ENCODE results near the gene WDR64. TPM values are rescaled to one million over a fixed set of nuclear protein-coding genes. Genes with fewer than 3 reads are reported as not detected.

The WDR64 gene
- total and polyA plus RNA-seq, 2 of the 13 experiments (the other 11 are each of a cell fraction or from before 2014, with no cell fraction given) = not detected

DNA sequence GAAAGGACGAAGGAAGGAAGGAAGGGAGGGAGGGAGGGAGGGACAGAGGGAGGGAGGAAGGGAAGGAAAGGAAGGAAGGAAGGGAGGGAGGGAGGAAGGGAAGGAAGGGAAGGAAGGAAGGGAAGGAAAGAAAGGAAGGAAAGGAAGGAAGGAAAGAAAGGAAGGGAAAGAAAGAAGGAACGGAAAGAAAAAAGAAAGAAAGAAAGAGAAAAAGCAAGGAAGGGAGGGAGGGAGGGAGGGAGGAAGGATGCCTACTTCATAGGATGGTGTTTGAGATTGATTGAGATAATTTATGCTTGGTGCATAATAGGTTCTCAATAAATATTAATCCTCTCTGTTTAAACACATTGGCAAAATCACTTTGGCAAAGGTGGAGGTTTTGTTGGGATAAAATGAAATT is 61.2 kb downstream of the WDR64 start:
- Histone ChIP-seq H3K4me1 (ENCODE audit: insufficient read depth, low read length) (no peaks in the 10 kb centered on the region), H3K9ac (ENCODE audit: insufficient read depth, low read depth, low read length) (no peak overlapping the region), H3K9me3 (ENCODE audit: low read length) (no peaks in the 10 kb centered on the region), H3K4me3 (replicated peaks in 1 of 3; ENCODE audit: insufficient read depth in 1 of 3, low read depth in 2 of 3, low read length in 3 of 3) (no peak overlapping the region), H3K27me3 (ENCODE audit: control insufficient read depth in 1 of 2, insufficient read depth in 2 of 2, low read length in 2 of 2) (no peaks in the 10 kb centered on the region; a peak in 1 of 5 replicates), H3K27ac (ENCODE audit: extremely low read length, insufficient read depth, low read length) (no peak overlapping the region), H2AFZ (ENCODE audit: low read length) (no peak overlapping the region), H3K79me2 (ENCODE audit: insufficient read depth, low read length) (no peaks in the 10 kb centered on the region), H3K36me3 (replicated peaks in 1 of 2; ENCODE audit: control insufficient read depth in 1 of 2, insufficient read depth in 2 of 2, low read length in 2 of 2) (no peaks in the 10 kb centered on the region), H3K4me2 (ENCODE audit: low read depth, low read length) (no peak overlapping the region), H4K20me1 (ENCODE audit: insufficient read depth, low read length) (no peaks in the 10 kb centered on the region)
- no peak for ATAC-seq
- in situ Hi-C loops (cut with HindIII; ENCODE audit: extremely low pct_ligation_motif_present, low pct_unique_long_range_greater_than_20kb) (no loop called here), intact Hi-C loops (cut with micrococcal nuclease; ENCODE audit: unreplicated experiment) (no loop called here)
- BruUV-seq (replicated peaks) = no TSS peak
- ChIA-PET POLR2A (no interaction called here), CTCF (ENCODE audit: low intra/inter-chr PET ratio, low total read pairs) (no interaction called here)
- WGBS (ENCODE audit: low lambda C conversion rate) = 1% methylated on average over 2 of the region's 2 CpGs
- TF ChIP-seq STAG1 (CRISPR knock-in tag; IDR thresholded peaks at IDR 0.05) = no peak
- DNase-seq (ENCODE audit: low spot score) = no peak
- no peak for FAIRE-seq

DNA sequence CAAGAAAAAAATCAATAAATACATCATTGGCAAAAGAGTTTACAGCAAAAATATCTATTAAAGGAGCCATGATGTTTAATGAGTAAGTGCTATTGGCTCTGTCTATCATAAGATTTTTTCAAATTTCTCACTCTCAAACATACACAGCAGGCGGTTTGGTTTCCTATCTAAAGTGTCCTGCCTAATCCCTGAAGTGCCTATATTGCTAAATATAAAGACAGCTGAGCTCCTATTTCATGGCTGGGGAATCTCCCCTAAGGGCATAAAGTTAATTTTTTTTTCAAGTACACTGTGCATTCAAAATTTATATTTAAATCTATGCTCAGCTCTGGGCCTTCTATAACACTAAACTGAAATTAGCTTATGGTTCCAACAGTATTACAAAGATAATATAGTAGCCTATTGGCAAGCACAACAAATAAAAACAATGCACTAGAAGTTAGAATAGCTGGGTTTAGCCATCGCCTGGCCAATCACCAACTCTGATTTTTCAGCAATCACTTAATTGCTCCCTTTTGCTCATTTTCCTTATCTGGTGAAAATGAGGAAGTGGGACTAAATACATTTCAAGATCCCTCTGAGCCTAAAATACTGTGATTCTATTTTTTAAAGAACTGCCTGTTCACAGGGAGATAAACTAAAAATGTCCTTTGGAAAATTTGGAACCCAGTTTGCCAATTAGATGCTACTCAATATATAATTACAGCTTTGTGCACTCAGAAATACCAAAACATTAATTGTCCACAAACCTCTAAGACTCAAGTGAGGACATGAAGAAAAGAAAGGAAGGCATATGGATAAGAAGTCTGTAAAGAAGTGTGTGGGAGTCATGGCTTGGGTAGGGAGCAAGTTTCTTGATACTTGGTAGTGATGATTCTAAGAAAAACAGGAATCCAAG is 62.5 kb downstream of the WDR64 start:
- in situ Hi-C loops (cut with HindIII; ENCODE audit: extremely low pct_ligation_motif_present, low pct_unique_long_range_greater_than_20kb) = no loop called here
- no peaks in the 10 kb centered on the region for H3K36me3 ChIP-seq (replicated peaks in 1 of 2; ENCODE audit: control insufficient read depth in 1 of 2, insufficient read depth in 2 of 2, low read length in 2 of 2)
- POLR2A ChIA-PET = no interaction called here
- no peak overlapping the region for H2AFZ ChIP-seq (ENCODE audit: low read length)
- CTCF ChIA-PET (ENCODE audit: low intra/inter-chr PET ratio, low total read pairs) = no interaction called here
- H3K4me1 ChIP-seq (ENCODE audit: insufficient read depth, low read length) = no peaks in the 10 kb centered on the region
- FAIRE-seq = no peak
- intact Hi-C loops (cut with micrococcal nuclease; ENCODE audit: unreplicated experiment) = no loop called here
- no peaks in the 10 kb centered on the region; a peak in 1 of 5 replicates for H3K27me3 ChIP-seq (ENCODE audit: control insufficient read depth in 1 of 2, insufficient read depth in 2 of 2, low read length in 2 of 2)
- H4K20me1 ChIP-seq (ENCODE audit: insufficient read depth, low read length) = no peaks in the 10 kb centered on the region
- no peaks in the 10 kb centered on the region for H3K9me3 ChIP-seq (ENCODE audit: low read length)
- H3K79me2 ChIP-seq (ENCODE audit: insufficient read depth, low read length) = no peaks in the 10 kb centered on the region
- no peak overlapping the region for H3K27ac ChIP-seq (ENCODE audit: extremely low read length, insufficient read depth, low read length)
- H3K4me2 ChIP-seq (ENCODE audit: low read depth, low read length) = no peak overlapping the region
- no peak for ATAC-seq
- H3K9ac ChIP-seq (ENCODE audit: insufficient read depth, low read depth, low read length) = no peak overlapping the region
- BruUV-seq (replicated peaks) = no TSS peak
- 8% methylated on average over 2 of the region's 2 CpGs for WGBS (ENCODE audit: low lambda C conversion rate)
- H3K4me3 ChIP-seq (replicated peaks in 1 of 3; ENCODE audit: insufficient read depth in 1 of 3, low read depth in 2 of 3, low read length in 3 of 3) = no peak overlapping the region
- no peak for DNase-seq (ENCODE audit: low spot score)
- no peak for TF ChIP-seq ESRRA (CRISPR knock-in tag; IDR thresholded peaks at IDR 0.05; ENCODE audit: low read depth)
- TF ChIP-seq, protein P1, sequence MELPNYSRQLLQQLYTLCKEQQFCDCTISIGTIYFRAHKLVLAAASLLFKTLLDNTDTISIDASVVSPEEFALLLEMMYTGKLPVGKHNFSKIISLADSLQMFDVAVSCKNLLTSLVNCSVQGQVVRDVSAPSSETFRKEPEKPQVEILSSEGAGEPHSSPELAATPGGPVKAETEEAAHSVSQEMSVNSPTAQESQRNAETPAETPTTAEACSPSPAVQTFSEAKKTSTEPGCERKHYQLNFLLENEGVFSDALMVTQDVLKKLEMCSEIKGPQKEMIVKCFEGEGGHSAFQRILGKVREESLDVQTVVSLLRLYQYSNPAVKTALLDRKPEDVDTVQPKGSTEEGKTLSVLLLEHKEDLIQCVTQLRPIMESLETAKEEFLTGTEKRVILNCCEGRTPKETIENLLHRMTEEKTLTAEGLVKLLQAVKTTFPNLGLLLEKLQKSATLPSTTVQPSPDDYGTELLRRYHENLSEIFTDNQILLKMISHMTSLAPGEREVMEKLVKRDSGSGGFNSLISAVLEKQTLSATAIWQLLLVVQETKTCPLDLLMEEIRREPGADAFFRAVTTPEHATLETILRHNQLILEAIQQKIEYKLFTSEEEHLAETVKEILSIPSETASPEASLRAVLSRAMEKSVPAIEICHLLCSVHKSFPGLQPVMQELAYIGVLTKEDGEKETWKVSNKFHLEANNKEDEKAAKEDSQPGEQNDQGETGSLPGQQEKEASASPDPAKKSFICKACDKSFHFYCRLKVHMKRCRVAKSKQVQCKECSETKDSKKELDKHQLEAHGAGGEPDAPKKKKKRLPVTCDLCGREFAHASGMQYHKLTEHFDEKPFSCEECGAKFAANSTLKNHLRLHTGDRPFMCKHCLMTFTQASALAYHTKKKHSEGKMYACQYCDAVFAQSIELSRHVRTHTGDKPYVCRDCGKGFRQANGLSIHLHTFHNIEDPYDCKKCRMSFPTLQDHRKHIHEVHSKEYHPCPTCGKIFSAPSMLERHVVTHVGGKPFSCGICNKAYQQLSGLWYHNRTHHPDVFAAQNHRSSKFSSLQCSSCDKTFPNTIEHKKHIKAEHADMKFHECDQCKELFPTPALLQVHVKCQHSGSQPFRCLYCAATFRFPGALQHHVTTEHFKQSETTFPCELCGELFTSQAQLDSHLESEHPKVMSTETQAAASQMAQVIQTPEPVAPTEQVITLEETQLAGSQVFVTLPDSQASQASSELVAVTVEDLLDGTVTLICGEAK (IDR thresholded peaks at IDR 0.05) = no peak
- TF ChIP-seq, protein P1 (CRISPR knock-in tag; IDR thresholded peaks at IDR 0.05) = no peak
- no peak for TF ChIP-seq ZBTB21 (CRISPR knock-in tag; IDR thresholded peaks at IDR 0.05)
- no peak for TF ChIP-seq ZNF549 (CRISPR knock-in tag; IDR thresholded peaks at IDR 0.05)
- no peak for TF ChIP-seq ZBTB42 (CRISPR knock-in tag; IDR thresholded peaks at IDR 0.05)
- TF ChIP-seq ZNF484 (CRISPR knock-in tag; IDR thresholded peaks at IDR 0.05; ENCODE audit: borderline replicate concordance, low read depth) = no peak
- TF ChIP-seq SRY (CRISPR knock-in tag; IDR thresholded peaks at IDR 0.05) = no peak
